Stimulated activated CD4-positive, alpha-beta T cell treated with anti-CD3 and anti-CD28 coated beads, Interleukin-1b, Interleukin-23, amount 100 ng/mL, for 48 hours (primary cell): Measurements from ENCODE around the gene PPP4R3A.
A peak's percentile ranks its signal among the peaks of the same experiment; 100 is the strongest.
"Not testable (repeated sequence)": the region's sequence is repeated elsewhere in the genome, so short reads cannot be mapped to it uniquely, and the experiment has no call there.

Experiments used
- DNase-seq: peaks from one replicate; pipeline ENCODE4 v3.0.0-alpha.2; 2020

Gene PPP4R3A

DNA sequence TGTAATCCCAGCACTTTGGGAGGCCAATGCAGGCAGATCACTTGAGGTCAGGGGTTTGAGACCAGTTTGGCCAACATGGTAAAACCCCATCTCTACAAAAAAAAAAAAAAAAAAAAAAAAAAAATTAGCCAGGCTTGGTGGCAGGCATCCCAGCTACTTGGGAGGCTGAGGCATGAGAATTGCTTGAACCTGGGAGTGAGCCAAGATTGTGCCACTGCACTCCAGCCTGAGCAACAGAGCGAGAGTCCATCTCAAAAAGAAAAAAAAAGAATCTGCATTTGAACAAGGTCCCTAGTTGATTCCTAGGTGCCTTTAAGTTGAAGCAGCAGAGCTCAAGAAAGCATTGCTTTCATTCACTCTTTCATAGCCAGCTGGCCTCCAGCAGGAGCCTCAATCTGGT lies 81.2 kb downstream of the PPP4R3A start:
- not testable (repeated sequence) for DNase-seq

DNA sequence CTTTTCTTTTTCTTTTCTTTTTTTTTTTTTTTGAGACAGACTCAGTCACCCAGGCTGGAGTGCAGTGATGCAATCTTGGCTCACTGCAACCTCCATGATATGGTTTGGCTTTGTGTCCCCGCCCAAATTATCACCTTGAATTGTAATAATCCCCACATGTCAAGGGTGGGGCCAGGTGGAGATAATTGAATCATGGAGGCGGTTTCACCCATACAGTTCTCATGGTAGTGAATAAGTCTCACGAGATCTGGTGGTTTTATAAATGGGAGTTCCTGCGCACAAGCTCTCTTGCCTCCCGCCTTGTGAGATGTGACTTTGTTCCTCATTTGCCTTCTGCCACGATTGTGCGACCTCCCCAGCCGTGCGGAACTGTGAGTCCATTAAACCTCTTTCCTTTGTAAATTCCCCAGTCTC lies 84.6 kb downstream of the PPP4R3A start:
- not testable (repeated sequence) for DNase-seq

GRCh38 chr14:91424813-91425530 lies 85.1 kb downstream of the PPP4R3A start:
- no peak for DNase-seq

DNA sequence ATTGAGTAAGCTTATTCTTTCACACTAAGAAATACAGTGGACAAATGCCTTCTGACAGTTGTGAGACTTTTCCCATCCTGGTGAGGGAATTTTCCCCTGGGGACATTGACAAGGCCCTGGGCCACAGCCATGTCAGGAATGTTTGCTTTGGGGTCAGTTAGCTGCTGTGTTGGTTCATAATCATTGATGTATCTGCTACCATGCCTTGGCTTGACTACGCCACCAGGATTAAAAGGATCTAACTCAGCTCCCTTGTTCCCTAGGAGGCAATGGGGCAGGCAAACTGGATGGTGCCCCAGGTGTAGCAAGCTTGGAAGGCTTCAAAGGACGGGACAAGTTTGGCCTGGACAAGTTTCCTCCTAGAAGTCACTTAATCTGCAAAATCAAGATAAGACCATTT lies 89.4 kb downstream of the PPP4R3A start:
- no peak for DNase-seq

DNA sequence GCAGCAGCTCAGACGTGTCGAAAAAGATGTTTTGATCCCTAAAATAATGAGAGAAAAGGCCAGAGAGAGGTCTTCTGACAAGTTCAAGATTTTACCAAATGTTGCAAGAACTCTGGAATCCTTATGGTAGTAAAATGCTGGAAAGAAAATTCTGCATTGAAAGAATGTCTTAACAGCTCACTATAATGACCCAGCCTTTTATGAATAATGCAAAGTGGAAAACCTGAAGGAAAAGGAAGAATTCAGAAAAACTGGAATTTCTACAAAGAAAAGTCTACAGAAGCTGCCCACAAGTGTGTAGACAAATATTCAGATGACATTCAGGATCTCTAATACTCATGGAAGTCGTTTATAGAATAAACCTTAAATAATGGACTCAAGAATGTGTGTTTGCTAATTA lies 90.7 kb downstream of the PPP4R3A start:
- DNase-seq, result no peak

GRCh38 chr14:91419044-91419397 lies 91.1 kb downstream of the PPP4R3A start:
- DNase-seq, result peak; percentile 66

DNA sequence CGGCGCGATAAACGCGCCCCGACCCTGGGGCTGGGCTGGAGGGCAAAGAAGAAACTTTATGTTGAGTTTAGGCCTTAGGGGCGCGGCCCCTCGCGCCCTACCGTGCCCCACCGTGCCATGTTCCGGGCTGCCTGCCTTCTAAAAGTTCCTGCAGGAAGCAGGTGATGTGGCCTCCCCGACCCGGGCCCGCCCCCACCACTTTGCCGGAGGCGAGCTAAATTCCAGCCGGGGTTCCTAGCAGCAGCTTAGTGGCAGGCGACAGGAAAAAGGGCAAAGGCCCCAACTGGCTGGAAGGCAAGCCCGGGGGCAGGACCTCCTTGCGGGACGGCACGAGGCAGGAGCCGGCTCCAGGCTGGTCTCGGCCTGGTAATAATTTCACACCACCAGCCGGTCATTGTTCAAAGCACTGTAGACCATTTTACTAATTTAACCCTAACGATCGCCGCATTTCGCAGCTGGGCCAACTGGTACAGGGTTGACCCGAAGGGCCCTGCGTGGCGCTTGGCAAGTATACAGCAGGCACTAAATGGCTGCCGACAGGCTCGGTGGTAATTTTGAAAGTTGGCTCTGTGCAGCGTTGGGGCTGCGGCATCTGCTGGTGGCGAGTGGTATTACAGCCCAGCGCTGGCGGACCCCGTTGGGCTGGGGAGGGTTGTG lies 91.6 kb downstream of the PPP4R3A start:
- DNase-seq, result peak; percentile 82

DNA sequence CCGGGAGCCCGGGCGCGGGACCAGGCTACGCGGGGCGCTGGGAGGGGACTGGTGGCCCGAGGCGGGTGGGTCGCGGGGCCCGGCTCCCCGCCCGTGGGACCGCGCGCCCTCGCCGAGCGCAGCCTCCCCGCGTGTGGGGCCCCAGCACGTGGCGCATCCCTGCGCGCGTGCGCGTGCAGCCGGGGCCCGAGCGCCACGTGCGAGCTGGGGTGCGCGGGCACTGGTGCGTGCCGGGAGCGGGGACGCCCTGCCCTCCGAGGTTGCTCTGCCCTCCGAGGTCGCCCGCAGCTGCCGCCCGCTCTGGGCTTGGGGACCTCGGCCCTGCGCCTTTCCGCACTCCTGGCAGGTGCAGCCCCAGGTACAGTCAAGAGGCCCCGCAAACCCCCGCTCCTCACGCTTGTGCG lies 92.1 kb downstream of the PPP4R3A start:
- peak; percentile 61 for DNase-seq

DNA sequence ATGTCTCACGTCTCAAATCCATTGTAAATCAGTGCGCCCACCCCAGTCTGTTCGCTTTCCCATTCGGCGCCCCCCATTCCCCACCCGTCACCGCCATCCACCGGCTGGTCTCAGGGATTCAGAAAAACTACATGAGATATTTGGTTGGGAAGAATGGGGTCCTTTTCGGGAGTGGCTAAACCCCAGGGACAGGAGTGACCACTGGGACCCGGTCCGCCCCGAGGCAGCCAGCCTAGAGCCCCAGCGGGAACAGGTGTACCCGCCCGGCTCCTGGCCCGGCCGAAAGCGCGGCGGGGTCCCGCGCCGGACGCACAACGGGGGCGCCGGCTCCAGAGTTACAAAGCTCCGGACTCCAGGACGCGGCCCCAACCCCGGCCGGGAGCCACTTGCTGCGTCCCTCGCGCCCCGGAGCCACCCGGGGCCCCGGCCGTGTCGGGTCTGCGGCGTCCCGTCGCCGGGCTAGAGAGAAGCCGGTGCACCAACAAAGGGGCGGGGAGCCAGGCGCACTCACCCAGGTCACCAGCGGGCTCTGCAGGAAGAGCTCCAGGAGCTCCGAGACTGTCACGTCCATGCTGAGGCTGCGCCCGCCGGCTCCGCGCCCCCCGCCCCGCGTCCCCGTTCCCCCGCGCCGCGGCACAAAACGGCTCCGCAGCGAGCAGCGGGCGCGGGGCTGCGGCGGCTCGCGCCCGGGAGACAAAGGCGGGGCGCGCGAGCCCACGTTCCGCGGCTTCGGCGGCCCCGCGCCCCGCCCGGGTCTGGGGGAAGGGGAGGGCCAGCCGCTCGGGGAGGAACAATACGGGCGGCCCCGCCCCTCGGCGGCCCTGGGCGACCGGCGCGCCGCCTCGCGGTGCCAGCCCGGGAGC lies 92.8 kb downstream of the PPP4R3A start, which contains the start of gene CCDC88C:
Gene CCDC88C, minus strand, starts transcription at position 701 of the 863 bp plus-strand sequence. Its CDS starts 130 bp downstream, at position 571.
- peak; percentile 75 for DNase-seq

DNA sequence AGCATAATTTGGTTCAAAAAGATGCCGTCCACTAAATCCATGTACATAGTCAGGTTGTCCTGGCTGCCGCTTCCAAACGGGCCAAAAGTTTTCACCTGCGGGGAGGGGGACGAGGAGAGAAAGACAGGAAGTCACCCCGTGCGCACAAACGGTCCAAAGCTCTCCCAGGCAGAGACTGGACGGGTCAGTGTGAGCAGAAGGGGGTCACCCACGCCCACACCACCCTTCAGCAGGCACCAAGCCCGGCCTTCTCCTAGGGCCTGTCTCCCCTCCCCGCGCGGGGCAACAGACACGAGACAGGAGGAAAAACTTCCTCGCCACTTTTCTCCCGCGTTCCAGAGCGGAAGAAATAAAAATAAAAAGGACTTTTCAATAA lies 93.4 kb downstream of the PPP4R3A start:
- no peak for DNase-seq

- peak; percentile 78 for DNase-seq
These were observed 94.0 kb downstream of the PPP4R3A start for GRCh38 chr14:91415794-91416743.

- no peak for DNase-seq
These were observed 95.7 kb downstream of the PPP4R3A start for GRCh38 chr14:91414475-91414833.

DNA sequence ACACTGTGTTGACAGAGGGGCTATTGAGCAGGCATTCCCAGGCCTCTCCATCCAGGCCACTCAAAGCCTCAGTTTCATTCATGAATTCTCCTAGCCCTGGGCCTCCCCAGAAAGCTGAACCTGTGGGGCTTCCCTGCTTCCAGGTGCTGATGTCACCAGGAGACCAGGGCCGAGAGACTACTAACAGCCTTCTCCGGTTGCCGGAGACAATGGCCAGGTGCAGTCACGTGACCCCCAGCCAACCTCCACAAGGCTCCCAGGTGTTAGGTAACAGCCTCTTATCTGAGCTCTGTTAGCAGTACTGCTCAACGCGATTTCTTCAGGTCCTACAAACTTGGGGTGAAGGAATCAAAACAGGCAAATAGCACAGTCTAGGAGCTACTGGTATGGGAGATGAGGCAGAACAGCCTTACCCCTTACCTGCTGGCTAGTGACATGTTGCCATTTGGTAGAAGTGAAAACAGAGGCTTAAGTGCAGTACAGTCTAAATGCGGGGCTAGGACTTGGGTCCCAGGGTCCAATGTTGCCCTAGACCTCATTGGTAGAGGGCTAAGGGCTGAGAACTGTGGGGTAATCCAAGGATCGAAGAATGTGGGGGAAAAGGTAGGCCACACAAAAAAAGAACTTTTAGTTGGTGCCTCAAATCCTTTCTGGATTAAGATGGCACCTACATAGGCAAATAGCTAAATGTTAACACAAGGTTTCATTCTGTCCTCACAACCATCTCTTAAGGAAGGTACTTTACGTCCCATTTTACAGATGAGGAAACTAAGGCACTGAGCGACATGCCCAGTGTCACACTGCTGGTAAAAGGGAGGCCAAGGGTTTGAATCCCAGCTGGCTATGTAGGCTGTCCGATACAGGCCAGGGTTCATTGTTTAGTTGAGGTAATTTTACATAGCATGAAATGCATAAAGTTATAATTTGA lies 96.3 kb downstream of the PPP4R3A start:
- DNase-seq, result peak; percentile 38

GRCh38 chr14:91412939-91413338 lies 97.2 kb downstream of the PPP4R3A start:
- DNase-seq, result no peak

DNA sequence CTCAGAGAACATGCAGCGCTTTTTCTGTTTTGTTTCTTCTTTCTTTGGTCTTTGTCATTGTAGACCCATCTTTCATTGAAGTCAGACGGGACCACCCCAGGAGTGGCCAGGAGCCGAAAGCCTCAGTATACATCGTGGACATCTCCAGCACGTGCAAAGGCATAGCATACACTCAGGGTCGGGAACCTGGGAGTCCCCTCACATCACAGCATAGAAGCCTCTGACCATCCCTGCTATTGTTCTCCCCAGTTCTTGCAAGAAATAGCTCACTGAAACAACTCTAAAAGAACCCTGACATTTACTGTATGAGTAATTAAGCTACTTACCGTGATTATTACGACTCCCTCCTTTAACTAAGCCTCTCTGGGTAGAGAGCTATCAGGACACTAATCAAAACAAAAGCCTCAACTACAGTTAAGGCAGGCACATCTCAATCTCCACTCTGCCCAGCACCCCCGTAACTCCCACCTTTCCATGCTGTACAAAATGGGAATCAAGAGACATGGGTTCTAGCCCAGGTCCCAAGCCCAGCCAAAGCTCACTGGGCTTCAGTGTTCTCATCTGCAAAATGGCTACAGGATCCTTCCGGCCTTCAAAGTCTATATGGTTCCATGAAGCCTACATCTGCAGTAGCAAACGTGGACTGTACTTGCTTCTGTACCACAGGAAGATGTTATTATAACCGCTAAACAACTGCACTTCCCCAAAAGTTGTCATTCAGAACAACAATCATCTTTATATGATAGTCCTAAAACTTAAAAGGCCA lies 99.2 kb downstream of the PPP4R3A start:
- DNase-seq, result no peak

- DNase-seq, result peak; percentile 35
These were observed 100.0 kb downstream of the PPP4R3A start for GRCh38 chr14:91409928-91410718.

GRCh38 chr14:91409240-91409639 lies 100.9 kb downstream of the PPP4R3A start:
- not testable (repeated sequence) for DNase-seq
